ENCODE results near the gene KLHL25.

The KLHL25 gene

DNA sequence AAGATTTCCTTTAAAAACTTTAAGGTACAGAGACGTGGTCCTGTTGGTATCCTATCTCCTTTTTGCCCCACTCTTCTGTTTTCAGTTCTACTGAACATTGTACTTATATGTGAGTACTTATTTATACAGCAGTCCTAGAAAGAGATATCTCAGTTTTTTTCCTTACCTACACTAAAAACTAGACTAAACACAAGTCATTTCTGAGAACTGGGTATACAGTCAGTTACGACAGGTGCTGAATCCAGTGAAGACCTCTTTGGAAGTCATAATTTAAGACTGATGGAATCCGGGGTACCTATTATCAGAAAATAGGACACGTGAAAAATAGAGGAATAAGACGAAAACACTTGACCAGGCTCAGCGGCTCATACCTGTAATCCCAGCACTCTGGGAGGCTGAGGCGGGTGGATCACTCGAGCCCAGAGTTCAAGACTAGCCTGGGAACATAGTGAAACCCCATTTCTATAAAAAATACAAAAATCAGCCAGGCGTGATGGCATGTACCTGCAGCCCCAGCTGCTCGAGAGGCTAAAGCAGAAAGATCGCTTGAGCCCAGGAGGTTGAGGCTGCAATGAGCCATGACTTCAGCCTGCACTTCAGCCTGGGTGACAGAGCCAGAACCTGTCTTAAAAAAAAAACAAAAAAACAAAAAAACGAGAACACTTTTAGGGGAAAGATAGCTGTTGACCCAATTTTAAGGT is 76.3 kb downstream of the KLHL25 start:
- TF ChIP-seq NFRKB (IDR thresholded peaks at IDR 0.05), result no peak
- no peak for TF ChIP-seq CTBP1 (IDR thresholded peaks at IDR 0.05; ENCODE audit: borderline replicate concordance)
- TF ChIP-seq HDGF (IDR thresholded peaks at IDR 0.05; ENCODE audit: borderline replicate concordance), result no peak
- POLR2A ChIA-PET, result no interaction called here
- no peak for DNase-seq (ENCODE audit: extremely low spot score)
- CTCF ChIA-PET, result interaction anchor here (0.6 to 0.7 kb wide), 2 partner anchors 105 to 112 kb away, joined by 3 to 4 read pairs; no protein-coding TSS in a partner anchor

DNA sequence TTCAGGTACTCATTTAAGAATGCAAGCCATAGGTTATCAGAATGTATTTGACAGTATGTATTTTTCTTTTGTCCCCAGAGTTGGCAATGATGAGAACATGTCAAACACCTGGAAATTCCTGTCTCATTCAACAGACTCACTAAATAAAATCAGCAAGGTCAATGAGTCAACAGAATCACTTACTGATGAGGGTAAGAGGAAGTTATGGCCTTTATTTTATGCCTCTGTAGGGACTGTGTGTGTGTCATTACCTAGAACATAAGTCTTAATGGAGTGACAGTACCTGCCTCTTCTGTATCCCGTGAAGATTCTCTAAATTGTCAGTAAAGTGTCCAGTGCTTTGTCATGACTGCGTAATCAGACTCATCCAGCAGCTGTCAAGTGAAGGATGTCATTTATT is 77.5 kb downstream of the KLHL25 start:
- CTCF ChIA-PET, result no interaction called here
- no peak for TF ChIP-seq ELF4 (IDR thresholded peaks at IDR 0.05)
- TF ChIP-seq L3MBTL2 (conservative IDR thresholded peaks at IDR 0.05), result no peak
- no peak for TF ChIP-seq TARDBP (IDR thresholded peaks at IDR 0.05)
- no peak for TF ChIP-seq BHLHE40 (IDR thresholded peaks at IDR 0.05; ENCODE audit: borderline replicate concordance)
- no peak for TF ChIP-seq CTBP1 (IDR thresholded peaks at IDR 0.05; ENCODE audit: borderline replicate concordance)
- no peak for TF ChIP-seq FOXK2 (IDR thresholded peaks at IDR 0.05)
- no peak for TF ChIP-seq ZNF384 (IDR thresholded peaks at IDR 0.05)
- no peak for TF ChIP-seq SUZ12 (IDR thresholded peaks at IDR 0.05)
- TF ChIP-seq NFRKB (IDR thresholded peaks at IDR 0.05), result no peak
- no peak for TF ChIP-seq LEF1 (IDR thresholded peaks at IDR 0.05; ENCODE audit: borderline replicate concordance)
- TF ChIP-seq, protein P1, sequence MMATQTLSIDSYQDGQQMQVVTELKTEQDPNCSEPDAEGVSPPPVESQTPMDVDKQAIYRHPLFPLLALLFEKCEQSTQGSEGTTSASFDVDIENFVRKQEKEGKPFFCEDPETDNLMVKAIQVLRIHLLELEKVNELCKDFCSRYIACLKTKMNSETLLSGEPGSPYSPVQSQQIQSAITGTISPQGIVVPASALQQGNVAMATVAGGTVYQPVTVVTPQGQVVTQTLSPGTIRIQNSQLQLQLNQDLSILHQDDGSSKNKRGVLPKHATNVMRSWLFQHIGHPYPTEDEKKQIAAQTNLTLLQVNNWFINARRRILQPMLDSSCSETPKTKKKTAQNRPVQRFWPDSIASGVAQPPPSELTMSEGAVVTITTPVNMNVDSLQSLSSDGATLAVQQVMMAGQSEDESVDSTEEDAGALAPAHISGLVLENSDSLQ (IDR thresholded peaks at IDR 0.05), result no peak
- no peak for TF ChIP-seq FOXM1 (IDR thresholded peaks at IDR 0.05; ENCODE audit: borderline replicate concordance)
- TF ChIP-seq SP1 (IDR thresholded peaks at IDR 0.05), result no peak
- no peak for TF ChIP-seq HDGF (IDR thresholded peaks at IDR 0.05; ENCODE audit: borderline replicate concordance)
- no peak for TF ChIP-seq ARNT (IDR thresholded peaks at IDR 0.05)
- no peak for TF ChIP-seq FOXA1 (IDR thresholded peaks at IDR 0.05)
- no peak for DNase-seq (ENCODE audit: extremely low spot score)
- POLR2A ChIA-PET, result no interaction called here

DNA sequence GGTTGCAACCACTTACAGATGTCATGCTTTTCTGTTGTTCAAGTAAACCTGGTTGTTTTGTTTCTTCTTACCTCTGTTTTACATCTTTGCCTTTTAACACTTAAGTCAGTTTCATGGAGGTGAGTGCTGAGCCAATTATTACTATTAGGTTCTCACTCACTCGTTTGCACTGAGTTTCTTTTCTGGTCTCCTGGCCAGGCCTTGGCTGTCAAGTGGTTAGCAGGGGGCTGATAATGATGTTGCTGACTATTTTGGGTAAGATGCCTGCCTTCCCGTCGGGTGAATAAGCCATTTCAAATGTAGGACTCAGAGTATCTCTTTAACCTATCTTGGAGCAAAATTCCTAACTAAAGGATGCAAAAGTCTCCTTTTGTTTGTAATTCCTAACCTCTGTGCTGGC is 78.5 kb downstream of the KLHL25 start:
- DNase-seq (ENCODE audit: extremely low spot score), result no peak
- CTCF ChIA-PET, result no interaction called here
- TF ChIP-seq ARNT (IDR thresholded peaks at IDR 0.05) (no peak), TARDBP (IDR thresholded peaks at IDR 0.05) (no peak), SP1 (IDR thresholded peaks at IDR 0.05) (no peak), ZNF384 (IDR thresholded peaks at IDR 0.05) (no peak), FOXA1 (IDR thresholded peaks at IDR 0.05) (no peak), FOXK2 (IDR thresholded peaks at IDR 0.05) (no peak), ELF4 (IDR thresholded peaks at IDR 0.05) (no peak), SUZ12 (IDR thresholded peaks at IDR 0.05) (no peak), FOXM1 (IDR thresholded peaks at IDR 0.05; ENCODE audit: borderline replicate concordance) (no peak)
- TF ChIP-seq, protein P1 (IDR thresholded peaks at IDR 0.05), result no peak
- POLR2A ChIA-PET, result no interaction called here

DNA sequence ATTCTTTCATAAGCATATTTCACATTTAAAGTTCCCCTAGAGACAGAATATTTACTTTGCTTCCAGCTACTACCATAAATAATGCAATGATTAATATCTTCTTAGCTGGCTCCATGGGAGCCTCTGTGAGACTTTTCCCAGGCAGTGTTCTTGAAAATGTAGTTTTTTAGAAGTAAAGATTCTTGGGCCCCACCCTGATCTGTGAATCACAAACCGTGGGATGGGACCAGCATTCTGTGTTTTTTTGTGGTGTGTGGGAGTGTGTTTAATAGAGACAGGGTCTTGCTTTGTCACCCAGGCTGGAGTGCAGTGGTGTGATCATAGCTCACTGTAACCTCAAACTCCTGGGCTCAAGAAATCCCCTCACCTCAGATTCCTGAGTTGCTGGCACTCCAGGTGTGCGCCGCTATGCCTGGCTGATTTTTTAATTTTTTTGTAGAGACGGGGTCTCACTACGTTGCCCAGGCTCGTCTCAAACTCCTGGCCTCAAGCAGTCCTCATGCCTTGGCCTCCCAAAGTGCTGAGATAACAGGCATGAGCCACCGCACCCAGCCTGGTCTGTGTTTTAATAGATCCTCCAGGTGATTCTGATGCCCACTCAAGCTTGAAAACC is 83.0 kb downstream of the KLHL25 start:
- CTCF ChIA-PET, result no interaction called here
- TF ChIP-seq CTBP1 (IDR thresholded peaks at IDR 0.05; ENCODE audit: borderline replicate concordance), result no peak
- TF ChIP-seq, protein P1 (IDR thresholded peaks at IDR 0.05), result no peak
- TF ChIP-seq FOXM1 (IDR thresholded peaks at IDR 0.05; ENCODE audit: borderline replicate concordance), result no peak
- TF ChIP-seq FOXK2 (IDR thresholded peaks at IDR 0.05), result no peak
- no peak for TF ChIP-seq BHLHE40 (IDR thresholded peaks at IDR 0.05; ENCODE audit: borderline replicate concordance)
- TF ChIP-seq SP1 (IDR thresholded peaks at IDR 0.05), result no peak
- no peak for TF ChIP-seq SUZ12 (IDR thresholded peaks at IDR 0.05)
- TF ChIP-seq NFRKB (IDR thresholded peaks at IDR 0.05), result no peak
- no peak for TF ChIP-seq ARNT (IDR thresholded peaks at IDR 0.05)
- TF ChIP-seq TARDBP (IDR thresholded peaks at IDR 0.05), result no peak
- TF ChIP-seq FOXA1 (IDR thresholded peaks at IDR 0.05), result no peak
- TF ChIP-seq ZNF384 (IDR thresholded peaks at IDR 0.05), result no peak
- no peak for TF ChIP-seq LEF1 (IDR thresholded peaks at IDR 0.05; ENCODE audit: borderline replicate concordance)
- TF ChIP-seq HDGF (IDR thresholded peaks at IDR 0.05; ENCODE audit: borderline replicate concordance), result no peak
- TF ChIP-seq ELF4 (IDR thresholded peaks at IDR 0.05), result no peak
- TF ChIP-seq L3MBTL2 (conservative IDR thresholded peaks at IDR 0.05), result no peak
- no peak for DNase-seq (ENCODE audit: extremely low spot score)
- POLR2A ChIA-PET, result no interaction called here

DNA sequence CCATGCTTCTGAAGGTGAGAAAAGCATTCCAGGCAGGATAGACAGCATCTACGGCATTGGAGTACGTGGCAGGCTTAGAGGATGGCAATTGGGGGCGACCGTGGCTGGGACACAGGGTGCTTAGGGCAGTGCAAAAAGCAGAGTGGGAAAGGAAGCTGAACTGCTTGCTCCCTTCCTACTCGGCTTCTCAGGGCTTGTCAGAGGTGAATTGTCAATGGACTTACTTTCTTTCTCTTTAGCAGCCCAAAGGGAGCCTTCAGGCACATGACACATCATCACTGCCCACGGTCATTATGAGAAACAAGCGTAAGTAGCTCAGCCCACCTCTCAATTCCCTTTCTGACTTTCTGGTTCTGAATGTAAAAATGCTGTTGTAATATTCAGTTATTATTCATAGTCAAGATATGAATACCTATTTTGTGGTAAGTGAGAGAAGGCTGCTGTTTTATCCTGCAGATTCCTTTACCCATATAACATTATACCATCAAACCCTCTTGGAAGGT is 84.3 kb downstream of the KLHL25 start:
- ChIA-PET POLR2A (no interaction called here), CTCF (no interaction called here)
- no peak for DNase-seq (ENCODE audit: extremely low spot score)
- TF ChIP-seq LEF1 (IDR thresholded peaks at IDR 0.05; ENCODE audit: borderline replicate concordance), result no peak
- TF ChIP-seq HDGF (IDR thresholded peaks at IDR 0.05; ENCODE audit: borderline replicate concordance), result no peak
- no peak for TF ChIP-seq BHLHE40 (IDR thresholded peaks at IDR 0.05; ENCODE audit: borderline replicate concordance)
- TF ChIP-seq SP1 (IDR thresholded peaks at IDR 0.05), result no peak
- no peak for TF ChIP-seq ARNT (IDR thresholded peaks at IDR 0.05)
- no peak for TF ChIP-seq SUZ12 (IDR thresholded peaks at IDR 0.05)
- TF ChIP-seq FOXM1 (IDR thresholded peaks at IDR 0.05; ENCODE audit: borderline replicate concordance), result no peak
- no peak for TF ChIP-seq NFRKB (IDR thresholded peaks at IDR 0.05)
- TF ChIP-seq ZNF384 (IDR thresholded peaks at IDR 0.05), result no peak
- TF ChIP-seq CTBP1 (IDR thresholded peaks at IDR 0.05; ENCODE audit: borderline replicate concordance), result no peak
- no peak for TF ChIP-seq TARDBP (IDR thresholded peaks at IDR 0.05)
- TF ChIP-seq, protein P1 (IDR thresholded peaks at IDR 0.05), result no peak
- no peak for TF ChIP-seq FOXA1 (IDR thresholded peaks at IDR 0.05)
- no peak for TF ChIP-seq FOXK2 (IDR thresholded peaks at IDR 0.05)

Measured in HEK293T (cell line).